Panc1 (cell line): ENCODE results near the gene GALNT10.

Experiments
- CTCF ChIP-seq: fragments of 450-650 bp; IDR thresholded peaks from 2 replicates; pipeline ENCODE4 v1.5.1; 2017; ENCODE audit warnings: mild to moderate bottlenecking
- POLR2AphosphoS5 ChIP-seq: IDR thresholded peaks from 2 replicates; pipeline ENCODE4 v1.6.1; 2012; ENCODE audit warnings: mild to moderate bottlenecking, low read depth, low read length, moderate library complexity
- REST ChIP-seq, 2 experiments: IDR thresholded peaks; 2 replicates each; pipeline ENCODE4 v1.6.1; 2011 to 2012; ENCODE audit warnings: low read depth in 2 of 2, control low read depth in 1 of 2, low read length in 1 of 2, mild to moderate bottlenecking in 1 of 2, moderate library complexity in 1 of 2; ENCODE audit not compliant: insufficient read depth in 1 of 2
- SIN3A ChIP-seq: IDR thresholded peaks from 2 replicates; pipeline ENCODE4 v1.6.1; 2012; ENCODE audit warnings: low read depth, mild to moderate bottlenecking, low read length, moderate library complexity, borderline replicate concordance; ENCODE audit not compliant: insufficient read depth
- TCF7L2 ChIP-seq: IDR thresholded peaks from 2 replicates; pipeline ENCODE4 v1.6.1; 2011; ENCODE audit warnings: mild to moderate bottlenecking, low read depth, low read length, inconsistent platforms

DNA sequence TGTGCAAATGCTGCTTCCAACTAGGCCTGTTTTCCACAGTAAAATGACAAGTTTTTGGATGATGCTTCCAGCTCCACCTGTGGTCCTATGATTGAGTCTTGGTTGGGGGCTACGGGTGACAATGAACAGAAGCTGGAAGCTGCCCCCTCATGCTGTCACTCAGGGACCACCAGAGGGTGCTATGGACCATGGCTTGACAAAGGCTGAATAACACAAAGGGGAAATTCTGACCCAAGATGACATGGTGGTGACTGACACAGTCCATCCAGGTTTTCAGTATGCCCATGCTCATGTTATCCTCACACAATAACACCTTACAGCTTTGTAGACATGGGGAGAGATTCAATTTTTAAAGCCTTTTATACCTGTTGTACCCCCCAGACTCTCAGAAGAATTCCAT is 231.3 kb downstream of the GALNT10 start:
- peak; percentile 69 for TF ChIP-seq CTCF
- TF ChIP-seq REST (IDR thresholded peaks at IDR 0.05; ENCODE audit: insufficient read depth in 1 of 2, low read depth in 2 of 2, low read length in 1 of 2) = no peak
- TF ChIP-seq POLR2AphosphoS5 = no peak
- TF ChIP-seq SIN3A = no peak
- TF ChIP-seq TCF7L2 = no peak
